GM15510 (cell line): ENCODE results near the gene RYR2.

Source experiments
- POLR2A ChIP-seq: IDR thresholded peaks from 3 replicates; pipeline ENCODE4 v1.6.1; 2011; ENCODE audit warnings: borderline replicate concordance; ENCODE audit not compliant: insufficient read length; ENCODE audit errors: extremely low read depth

Gene RYR2

DNA sequence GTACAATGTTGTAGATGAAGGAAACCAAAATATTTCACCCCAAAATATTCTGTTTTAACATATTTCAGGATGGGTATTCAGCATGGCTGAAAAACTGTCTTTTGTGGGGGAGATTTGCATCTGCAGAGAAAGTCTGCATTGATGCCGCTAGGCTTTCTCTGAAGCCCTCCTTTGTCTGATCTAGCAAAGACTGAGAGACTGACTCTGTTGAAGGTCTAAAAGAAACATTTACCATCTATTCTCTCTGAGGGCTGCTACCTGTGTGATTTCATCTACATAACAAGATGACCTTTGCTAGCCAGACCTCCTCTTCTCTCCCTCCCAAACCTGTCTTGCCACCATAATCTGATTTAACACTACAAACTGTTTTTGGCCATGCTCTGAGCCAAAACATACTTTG is 25.4 kb upstream of the RYR2 start:
- TF ChIP-seq POLR2A = no peak

DNA sequence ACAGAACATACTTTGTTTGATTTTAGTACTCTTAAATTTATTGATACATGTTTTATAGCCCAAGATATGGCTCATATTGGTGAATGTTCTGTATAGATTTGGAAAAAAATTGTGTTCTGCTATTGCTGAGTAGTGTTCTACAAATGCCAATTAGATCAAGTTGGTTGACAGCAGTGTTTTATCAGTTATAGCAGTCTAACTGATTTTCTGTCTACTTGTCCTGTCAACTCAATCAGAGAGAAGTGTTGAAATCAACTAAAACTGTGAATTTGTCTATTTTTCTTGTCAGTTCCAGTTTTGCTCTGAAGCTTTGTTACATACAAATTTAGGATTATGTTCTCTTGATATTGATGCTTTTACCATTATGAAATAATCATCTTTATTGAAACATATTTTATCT is 23.1 kb upstream of the RYR2 start:
- no peak for TF ChIP-seq POLR2A

DNA sequence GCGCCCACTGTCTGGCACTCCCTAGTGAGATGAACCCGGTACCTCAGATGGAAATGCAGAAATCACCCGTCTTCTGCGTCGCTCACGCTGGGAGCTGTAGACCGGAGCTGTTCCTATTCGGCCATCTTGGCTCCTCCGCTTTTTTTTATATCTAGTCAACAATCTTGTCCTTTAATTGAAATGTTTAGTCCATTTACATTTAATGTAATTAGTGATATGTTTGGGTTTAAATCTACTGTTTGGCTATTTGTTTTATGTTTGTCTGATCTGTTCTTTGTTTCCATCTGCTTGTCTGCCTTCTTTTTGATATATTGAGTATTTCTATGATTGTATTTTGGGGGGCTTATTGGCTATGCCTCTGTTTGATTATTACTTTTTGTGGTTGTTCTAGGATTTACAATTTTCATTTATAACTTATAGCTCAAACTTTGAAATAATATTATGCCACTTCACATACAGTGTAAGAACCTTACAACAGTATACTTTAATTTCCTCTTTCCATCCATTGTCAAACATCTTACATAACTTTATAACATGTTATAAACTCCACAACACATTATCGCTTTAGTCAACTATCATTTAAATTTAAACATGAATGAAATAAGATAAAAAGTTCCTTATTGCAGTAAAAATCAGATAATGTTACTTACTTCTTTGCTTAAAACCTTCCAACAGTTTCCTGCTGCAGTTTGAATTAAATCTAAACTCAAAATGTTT is 16.5 kb upstream of the RYR2 start:
- no peak for TF ChIP-seq POLR2A

DNA sequence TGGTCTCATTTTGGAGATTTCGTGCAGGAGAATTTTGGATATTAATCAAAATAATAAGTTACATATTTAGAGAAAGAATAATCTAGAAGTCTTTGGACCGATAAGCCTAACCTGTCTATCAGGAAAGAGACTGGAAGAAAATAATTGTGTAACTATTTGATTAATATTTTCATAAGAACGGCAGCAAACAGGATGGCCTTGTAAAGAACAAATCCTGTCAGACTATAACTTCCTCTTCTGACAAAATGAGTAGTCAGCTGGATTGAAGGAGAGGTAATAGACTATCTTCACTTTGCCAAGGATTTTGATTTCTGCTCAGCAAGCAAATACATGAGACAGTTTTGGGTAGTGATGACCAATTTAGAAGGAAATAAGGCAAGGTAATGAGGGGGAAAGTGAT is 12.7 kb upstream of the RYR2 start:
- TF ChIP-seq POLR2A = no peak

DNA sequence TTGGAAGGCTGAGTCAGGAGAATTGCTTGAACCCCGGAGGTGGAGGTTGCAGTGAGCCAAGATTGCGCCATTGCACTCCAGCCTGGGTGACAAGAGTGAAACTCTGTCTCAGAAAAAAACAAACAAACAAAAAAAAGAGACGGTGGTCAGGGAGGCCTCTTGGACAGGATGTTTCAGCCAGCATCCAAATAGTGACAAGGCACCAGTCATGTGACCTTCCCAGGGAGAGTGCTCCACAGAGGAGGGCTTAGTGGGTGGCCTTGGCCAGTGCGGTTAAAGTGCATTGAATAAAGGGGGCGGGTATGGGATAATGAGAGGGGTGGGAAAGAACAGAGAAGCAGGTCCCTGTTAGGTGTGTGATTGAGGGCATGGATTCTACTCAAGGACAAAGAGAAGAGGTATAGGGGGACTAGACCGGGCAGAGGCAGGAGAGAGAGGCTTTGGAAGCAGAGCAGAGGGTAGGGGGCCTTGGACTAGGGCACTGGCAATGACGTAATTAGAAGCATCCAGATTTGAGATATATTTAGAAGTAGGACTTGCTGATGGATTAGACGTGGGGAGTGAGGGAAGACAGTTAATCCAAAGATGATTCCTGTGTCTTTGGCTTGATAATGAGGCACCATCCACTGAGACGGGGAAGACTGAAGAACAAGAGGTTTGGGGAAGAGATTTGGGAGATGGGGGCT is 12.0 kb upstream of the RYR2 start:
- TF ChIP-seq POLR2A = no peak

DNA sequence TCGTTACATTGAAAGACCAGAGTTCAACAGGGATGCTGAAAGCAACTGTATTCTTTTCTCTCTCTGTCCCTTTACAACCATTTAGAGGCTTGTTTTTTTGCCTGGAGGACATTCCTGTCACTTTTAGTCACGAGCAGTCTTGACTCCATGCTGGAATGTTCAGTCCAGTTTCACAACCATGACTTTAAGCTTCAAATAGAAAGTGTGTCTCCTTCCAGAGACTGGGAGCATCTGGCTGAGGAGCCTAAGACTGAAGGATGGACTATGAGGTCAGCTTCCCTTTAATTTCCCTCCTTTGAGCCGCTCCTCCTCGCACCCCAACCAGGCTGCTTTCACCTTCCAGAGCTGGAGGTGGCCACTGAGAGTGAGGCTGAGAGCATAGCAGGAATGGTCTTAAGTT is 10.5 kb upstream of the RYR2 start:
- no peak for TF ChIP-seq POLR2A

DNA sequence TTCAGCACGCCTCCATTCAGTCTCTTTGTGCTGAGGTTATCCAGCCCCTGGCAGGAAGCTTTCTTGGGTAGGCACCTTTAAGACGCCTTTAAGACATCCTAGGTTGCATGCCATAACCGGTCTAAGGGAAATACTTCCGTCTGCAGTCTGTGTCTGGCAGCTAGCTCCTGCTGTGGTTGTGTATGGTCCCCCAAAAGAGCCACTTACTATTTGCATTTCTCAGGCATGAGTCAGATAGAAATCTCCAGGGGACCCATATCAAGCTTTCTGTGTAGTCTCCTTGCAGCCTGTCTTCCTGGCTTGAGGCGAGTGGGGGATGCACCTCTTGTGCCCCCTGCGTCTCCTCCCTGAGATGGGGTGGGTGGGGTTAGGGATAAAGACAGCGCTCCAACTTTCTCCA is 10.0 kb upstream of the RYR2 start:
- TF ChIP-seq POLR2A = no peak

DNA sequence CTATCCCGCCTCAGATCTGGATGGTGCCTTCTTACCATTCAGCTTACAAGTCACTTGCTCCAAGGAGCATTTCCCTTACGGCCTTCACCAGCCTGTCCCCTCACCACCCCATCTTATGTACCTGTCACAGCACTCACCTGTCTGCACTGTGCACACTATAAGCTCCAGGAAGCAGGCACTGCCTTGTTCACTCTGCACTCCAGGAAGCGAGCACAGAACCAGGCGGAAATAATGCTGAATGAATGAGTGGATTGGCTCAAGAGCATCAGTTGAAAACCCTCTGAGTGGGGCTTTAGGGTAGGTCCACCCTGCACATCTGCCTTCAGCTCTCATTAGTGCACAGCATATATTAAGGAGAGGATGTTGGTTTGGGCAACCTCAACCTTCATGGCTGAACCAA is 8.9 kb upstream of the RYR2 start:
- no peak for TF ChIP-seq POLR2A

DNA sequence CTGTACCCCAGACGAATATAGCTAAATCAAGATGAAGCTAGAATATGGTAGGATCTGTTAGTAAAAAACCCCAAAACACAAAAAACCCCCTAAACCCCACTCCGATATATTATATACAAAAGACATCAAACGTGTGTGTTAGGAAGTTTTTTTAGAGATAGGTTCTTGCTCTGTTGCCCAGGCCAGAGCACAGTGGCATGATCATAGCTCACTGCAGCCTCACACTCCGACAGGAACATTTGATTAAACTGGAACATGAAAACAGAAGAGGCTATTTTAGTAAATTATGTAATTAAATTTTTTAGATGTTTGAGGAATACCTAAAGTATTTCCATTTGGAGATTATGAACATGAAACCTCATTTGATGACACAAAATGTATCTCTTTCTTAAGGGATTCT is 8.2 kb upstream of the RYR2 start:
- TF ChIP-seq POLR2A = no peak

DNA sequence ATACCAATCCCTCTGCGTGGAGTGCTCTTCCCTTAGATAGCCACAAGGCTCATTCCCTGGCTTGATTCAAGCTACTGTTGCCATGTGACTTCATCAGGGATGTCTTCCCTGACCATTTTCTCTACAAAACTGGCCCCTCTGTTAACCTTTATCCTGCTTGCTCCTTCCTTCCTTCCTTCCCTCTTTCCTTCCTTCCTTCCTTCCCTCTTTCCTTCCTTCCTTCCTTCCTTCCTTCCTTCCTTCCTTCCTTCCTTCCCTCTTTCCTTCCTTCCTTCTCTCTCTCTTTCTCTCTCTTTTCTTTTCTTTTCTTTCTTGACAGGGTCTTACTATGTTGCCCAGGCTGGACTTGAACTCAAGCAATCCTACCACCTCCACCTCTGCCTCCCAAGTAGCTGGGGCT is 6.2 kb upstream of the RYR2 start:
- TF ChIP-seq POLR2A = no peak

DNA sequence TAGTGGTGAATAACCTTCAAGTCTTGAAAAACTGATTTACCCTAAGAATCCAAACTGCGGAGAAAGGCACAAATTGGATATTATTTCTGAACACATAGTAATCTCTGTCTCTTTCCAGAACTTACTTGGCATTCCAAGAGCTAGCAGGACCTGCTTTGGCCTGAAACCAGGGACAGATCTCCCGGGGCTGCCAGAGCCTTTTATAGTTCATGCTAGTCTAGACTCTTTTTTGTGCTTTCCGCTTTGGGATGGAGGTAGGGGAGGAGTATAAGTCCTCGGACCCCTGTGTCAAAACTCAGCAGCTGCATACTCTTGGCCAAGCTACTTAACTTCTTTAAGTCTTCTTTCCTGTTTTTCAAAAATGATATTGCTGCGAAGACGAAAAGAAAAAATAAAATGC is 3.8 kb upstream of the RYR2 start:
- TF ChIP-seq POLR2A = no peak

DNA sequence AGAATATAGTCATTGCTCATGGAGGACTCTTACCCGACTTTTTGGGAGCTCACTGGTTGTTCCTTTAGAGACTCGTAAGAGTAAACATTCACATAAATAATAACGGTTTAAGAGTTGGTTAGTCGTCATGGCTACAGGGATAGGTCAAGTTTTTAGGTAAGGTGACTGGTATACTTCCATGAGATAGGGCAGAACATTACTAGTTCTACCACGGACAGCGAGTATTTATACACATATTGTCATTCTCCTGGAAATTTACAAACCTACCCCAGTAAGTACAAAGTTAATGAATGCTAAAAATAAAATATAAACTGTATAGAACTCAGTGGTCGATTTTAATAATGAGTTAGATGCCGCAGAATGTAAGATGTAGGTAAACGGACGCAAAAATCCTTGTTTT is 1.2 kb upstream of the RYR2 start:
- no peak for TF ChIP-seq POLR2A

DNA sequence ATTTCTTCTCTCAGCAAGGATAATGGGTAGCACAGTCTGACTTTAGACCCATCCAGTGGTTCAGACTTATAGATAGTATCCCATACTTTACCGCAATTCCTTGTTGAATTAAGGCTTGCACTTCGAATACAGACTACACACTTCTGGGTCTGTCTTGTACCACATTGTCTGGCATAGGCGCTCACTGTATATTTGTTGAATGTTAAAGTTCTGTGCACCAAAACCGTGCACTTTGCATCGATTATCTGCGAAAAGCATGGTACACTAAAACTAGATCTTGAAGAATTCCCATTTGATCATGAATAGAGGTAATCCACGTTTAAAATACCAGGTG is 556 bp upstream of the RYR2 start:
- no peak for TF ChIP-seq POLR2A

DNA sequence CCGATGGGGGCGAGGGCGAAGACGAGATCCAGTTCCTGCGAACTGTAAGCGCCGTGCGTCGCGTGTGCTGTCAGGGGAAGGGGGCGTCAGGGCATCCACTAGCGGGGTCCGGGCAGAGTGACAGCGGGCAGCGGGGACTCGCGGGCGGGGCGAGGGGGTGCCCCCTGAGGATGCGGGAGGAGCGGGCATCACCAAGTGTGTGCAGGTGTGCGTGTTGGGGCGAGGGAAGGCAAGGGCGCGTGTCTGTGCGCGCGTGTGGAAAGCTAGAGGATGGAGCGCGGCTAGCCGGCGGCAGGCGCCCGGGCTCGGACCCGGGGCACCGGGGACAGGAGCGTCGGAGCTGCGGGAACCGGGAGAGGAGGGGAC is 525 bp downstream of the RYR2 start:
- no peak for TF ChIP-seq POLR2A

DNA sequence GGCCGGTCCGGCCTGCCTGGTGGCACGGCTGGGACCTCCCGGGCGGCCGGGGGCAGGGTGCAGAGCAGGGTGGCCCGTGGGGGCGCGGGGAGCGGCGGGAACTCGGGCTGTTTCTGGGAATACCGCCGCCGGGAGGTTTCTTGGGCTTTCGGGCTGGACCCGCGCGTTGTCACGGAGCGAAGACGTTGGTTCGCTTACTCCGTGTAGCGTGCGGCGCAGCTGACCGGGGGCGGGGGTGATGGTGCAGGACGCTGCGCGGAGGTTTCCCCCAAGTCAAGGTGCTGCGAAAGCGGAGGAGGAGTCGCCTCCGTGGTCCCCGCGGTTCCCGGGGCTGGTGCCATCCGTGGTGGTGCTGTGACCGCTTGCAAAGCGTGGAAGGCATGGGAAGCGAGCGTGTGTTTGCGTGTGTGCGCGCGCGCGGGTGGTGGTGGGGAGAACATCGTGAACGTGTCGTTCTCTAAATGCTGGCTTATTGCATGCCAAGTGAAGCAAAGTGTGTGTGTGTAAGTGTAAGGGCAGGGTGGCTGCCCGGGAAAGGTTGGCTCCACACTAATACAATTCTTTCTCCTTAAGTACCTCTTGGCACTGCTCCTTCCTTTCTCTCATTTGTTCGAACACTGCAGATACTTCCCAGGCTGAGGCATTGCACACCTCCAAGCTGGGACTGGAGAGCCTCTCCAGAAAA is 1.1 kb downstream of the RYR2 start:
- TF ChIP-seq POLR2A = no peak
